ENCODE measurements around the gene GIT1.

- TF ChIP-seq CTCF (conservative IDR thresholded peaks at IDR 0.05; ENCODE audit: low read depth, low read length) (no peak), EZH2phosphoT487 (IDR thresholded peaks at IDR 0.05; ENCODE audit: borderline replicate concordance, low read length) (no peak), EZH2 (IDR thresholded peaks at IDR 0.05; ENCODE audit: low read length, unreplicated experiment) (no peak)
Measured at GRCh38 chr17:29573871-29574731, 15.3 kb downstream of the GIT1 start.
